ENCODE results near the gene FOXB1.

FOXB1 gene

DNA sequence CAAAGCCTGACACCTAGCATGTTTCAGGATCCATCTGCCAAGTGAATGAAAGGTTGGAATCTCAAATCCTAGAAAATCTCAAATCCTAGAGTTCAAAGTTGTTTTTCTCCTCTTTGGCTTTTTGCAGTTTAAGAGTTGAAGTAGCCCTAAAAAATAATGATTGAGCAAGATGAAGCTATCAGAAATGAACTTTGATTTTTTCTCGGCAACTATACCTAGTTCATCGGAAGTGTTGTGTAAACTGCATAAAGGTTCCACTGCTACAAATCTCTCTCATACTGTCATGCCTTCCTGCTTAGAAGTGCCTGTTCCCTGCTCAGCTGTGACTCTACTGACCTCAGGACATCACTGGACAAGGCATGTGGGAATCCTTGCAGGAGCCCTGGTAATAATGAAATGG, 35.8 kb upstream of the FOXB1 start:
- no peak for DNase-seq (ENCODE audit: low read depth)
- TF ChIP-seq, protein P1, sequence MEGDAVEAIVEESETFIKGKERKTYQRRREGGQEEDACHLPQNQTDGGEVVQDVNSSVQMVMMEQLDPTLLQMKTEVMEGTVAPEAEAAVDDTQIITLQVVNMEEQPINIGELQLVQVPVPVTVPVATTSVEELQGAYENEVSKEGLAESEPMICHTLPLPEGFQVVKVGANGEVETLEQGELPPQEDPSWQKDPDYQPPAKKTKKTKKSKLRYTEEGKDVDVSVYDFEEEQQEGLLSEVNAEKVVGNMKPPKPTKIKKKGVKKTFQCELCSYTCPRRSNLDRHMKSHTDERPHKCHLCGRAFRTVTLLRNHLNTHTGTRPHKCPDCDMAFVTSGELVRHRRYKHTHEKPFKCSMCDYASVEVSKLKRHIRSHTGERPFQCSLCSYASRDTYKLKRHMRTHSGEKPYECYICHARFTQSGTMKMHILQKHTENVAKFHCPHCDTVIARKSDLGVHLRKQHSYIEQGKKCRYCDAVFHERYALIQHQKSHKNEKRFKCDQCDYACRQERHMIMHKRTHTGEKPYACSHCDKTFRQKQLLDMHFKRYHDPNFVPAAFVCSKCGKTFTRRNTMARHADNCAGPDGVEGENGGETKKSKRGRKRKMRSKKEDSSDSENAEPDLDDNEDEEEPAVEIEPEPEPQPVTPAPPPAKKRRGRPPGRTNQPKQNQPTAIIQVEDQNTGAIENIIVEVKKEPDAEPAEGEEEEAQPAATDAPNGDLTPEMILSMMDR (IDR thresholded peaks at IDR 0.05; ENCODE audit: low read depth, low read length, missing control alignments), result no peak
- H3K4me3 ChIP-seq (ENCODE audit: low read depth, low read length), result no peak overlapping the region

- H3K4me3 ChIP-seq (ENCODE audit: low read depth, low read length), result no peak overlapping the region
- TF ChIP-seq, protein P1 (IDR thresholded peaks at IDR 0.05; ENCODE audit: low read depth, low read length, missing control alignments), result no peak
- DNase-seq (ENCODE audit: low read depth), result no peak
Measured at GRCh38 chr15:59972241-59972640, 31.9 kb upstream of the FOXB1 start.

DNA sequence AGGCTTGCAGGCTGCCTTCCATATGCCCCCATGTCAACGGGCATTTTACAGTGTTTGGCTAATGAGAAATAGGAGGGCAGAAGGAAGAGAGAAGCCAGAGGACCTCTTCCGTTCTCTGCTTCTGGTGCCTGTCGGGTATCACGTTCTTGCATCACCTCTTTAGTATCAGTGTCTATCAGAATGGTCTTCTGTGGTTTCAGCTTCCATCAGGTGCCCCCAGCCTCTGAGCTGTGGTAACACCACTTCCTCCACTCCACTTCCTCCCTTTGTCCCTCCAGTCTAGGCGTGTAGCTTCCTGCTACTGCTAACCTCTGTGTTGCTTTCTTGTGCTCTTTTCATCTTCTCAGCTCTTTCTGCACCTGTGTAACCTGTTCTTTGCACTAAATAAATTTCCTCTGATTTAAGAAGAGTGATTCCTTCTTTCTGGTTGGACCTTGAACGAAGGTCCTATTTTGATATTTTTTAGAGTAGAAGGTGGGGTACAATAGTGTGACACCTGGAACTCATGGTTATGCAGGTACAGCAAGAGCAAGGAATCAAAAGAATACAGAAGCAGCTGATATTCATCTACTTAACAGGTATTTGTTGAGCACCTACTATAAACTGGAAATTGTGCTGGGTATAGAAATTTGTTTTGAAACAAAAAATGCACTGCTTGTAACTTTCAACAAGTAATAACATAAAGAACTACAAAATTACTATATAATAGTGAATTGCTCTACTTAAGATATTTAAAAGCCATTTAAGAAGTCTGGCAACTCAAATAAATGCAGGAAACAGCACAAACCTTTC, 27.4 kb upstream of the FOXB1 start:
- TF ChIP-seq, protein P1 (IDR thresholded peaks at IDR 0.05; ENCODE audit: low read depth, low read length, missing control alignments), result no peak
- DNase-seq (ENCODE audit: low read depth), result peak; percentile 7
- H3K4me3 ChIP-seq (ENCODE audit: low read depth, low read length), result no peak overlapping the region

GRCh38 chr15:59991834-59992233, 12.3 kb upstream of the FOXB1 start:
- TF ChIP-seq, protein P1 (IDR thresholded peaks at IDR 0.05; ENCODE audit: low read depth, low read length, missing control alignments), result no peak
- no peak for DNase-seq (ENCODE audit: low read depth)
- no peak overlapping the region for H3K4me3 ChIP-seq (ENCODE audit: low read depth, low read length)

- DNase-seq (ENCODE audit: low read depth), result no peak
Measured at GRCh38 chr15:59993041-59993750, 10.9 kb upstream of the FOXB1 start.

GRCh38 chr15:59993950-59994401, 10.1 kb upstream of the FOXB1 start:
- TF ChIP-seq, protein P1 (IDR thresholded peaks at IDR 0.05; ENCODE audit: low read depth, low read length, missing control alignments), result peak; percentile 16
- no peak for DNase-seq (ENCODE audit: low read depth)
- no peak overlapping the region for H3K4me3 ChIP-seq (ENCODE audit: low read depth, low read length)

More at GRCh38 chr15:59993041-59993750, 10.9 kb upstream of the FOXB1 start:
- TF ChIP-seq, protein P1 (IDR thresholded peaks at IDR 0.05; ENCODE audit: low read depth, low read length, missing control alignments), result no peak
- no peak overlapping the region for H3K4me3 ChIP-seq (ENCODE audit: low read depth, low read length)
